ENCODE results near the gene CTNNA1.

DNA sequence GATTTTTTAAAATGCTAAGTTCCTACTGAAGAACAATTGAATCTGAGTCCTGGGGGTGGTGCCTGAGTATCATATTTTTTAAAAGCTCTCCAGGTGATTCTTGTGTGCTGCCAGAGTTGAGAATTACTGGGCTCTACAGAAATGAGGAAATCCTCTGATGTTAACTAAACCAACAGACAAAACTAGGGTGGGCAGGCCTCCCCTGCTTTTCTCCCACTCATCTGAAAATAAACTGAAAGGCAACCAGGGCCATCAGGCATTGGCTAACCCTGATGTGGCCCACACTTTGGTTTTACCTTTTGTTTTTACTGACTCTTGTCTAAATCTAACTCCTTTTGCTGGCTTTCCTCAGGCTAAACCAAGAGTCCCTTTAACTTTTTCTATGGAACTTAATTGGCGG lies 13.3 kb upstream of the CTNNA1 start:
- no peak for TF ChIP-seq SUZ12 (IDR thresholded peaks at IDR 0.05; ENCODE audit: extremely low read depth, insufficient read depth, insufficient read length)
- no peak for TF ChIP-seq ZNF274 (IDR thresholded peaks at IDR 0.05; ENCODE audit: low read depth, low read length)
- no peak for TF ChIP-seq YY1 (IDR thresholded peaks at IDR 0.05; ENCODE audit: insufficient read depth, insufficient read length)
